ENCODE results near the gene CTNNA3.

- no peak for TF ChIP-seq CTCF (IDR thresholded peaks at IDR 0.05)
- TF ChIP-seq POLR2A (IDR thresholded peaks at IDR 0.05), result no peak
- TF ChIP-seq POLR2AphosphoS5 (IDR thresholded peaks at IDR 0.05), result no peak
Measured at GRCh38 chr10:66239062-66239461, 1456.9 kb downstream of the CTNNA3 start.
